ENCODE results near the gene DCAKD. TPM values are rescaled to one million over a fixed set of nuclear protein-coding genes. Genes with fewer than 3 reads are reported as not detected.

The DCAKD gene
- total RNA-seq, 1 donor from 2014 or later: 31.4 TPM

DNA sequence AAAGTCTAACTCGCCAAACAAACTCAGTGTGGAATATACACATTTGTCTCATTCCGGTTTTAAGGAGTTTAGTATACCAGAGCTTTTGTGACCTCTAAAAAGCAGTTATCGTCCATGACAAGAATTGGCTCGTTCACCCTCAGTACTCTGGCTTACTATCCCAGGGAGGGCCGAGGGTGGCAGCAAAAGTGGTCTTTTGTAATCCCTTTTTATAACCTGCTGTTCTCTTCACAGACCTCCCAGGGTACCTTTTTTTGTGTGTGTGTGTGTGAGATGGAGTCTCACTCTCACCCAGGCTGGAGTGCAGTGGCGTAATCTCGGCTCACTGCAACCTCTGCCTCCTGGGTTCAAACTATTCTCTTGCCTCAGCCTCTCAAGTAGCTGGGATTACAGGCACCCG lies 18.6 kb upstream of the DCAKD start:
- no peaks in the 10 kb centered on the region for H3K27me3 ChIP-seq
- H4K20me1 ChIP-seq (ENCODE audit: low read depth): peaks cover 14% of the 10 kb centered on the region
- peaks cover 5% of the 10 kb centered on the region for H3K4me1 Mint-ChIP-seq
- no peak for TF ChIP-seq EZH2 (IDR thresholded peaks at IDR 0.05)
- TF ChIP-seq CTCF (IDR thresholded peaks at IDR 0.05): no peak
- no peak for TF ChIP-seq EZH2phosphoT487 (IDR thresholded peaks at IDR 0.05)
- peaks cover 14% of the 10 kb centered on the region for H3F3A ChIP-seq (ENCODE audit: low read depth)
- H3K9me3 Mint-ChIP-seq: no peaks in the 10 kb centered on the region
- H3K9me3 ChIP-seq (ENCODE audit: low read depth): no peaks in the 10 kb centered on the region
- no peak overlapping the region for H3K4me3 Mint-ChIP-seq
- no peak overlapping the region for H3K9ac ChIP-seq
- H3K27ac ChIP-seq: no peak overlapping the region
- no peak for DNase-seq (ENCODE audit: low spot score)
- H3K4me3 ChIP-seq: no peak overlapping the region
- no peak overlapping the region for H3K4me2 ChIP-seq
- peaks cover 18% of the 10 kb centered on the region for H3K36me3 Mint-ChIP-seq
- peaks cover 6% of the 10 kb centered on the region for H3K27me3 Mint-ChIP-seq (ENCODE audit: insufficient read depth, low read depth)
- H3K27ac Mint-ChIP-seq: no peak overlapping the region
- no peaks in the 10 kb centered on the region for H3K4me1 ChIP-seq
- H2AFZ ChIP-seq (replicated peaks): no peak overlapping the region
- H3K36me3 ChIP-seq: no peaks in the 10 kb centered on the region
- H3K79me2 ChIP-seq (ENCODE audit: low read depth): peaks cover 96% of the 10 kb centered on the region

GRCh38 chr17:45067637-45068036 lies 16.2 kb upstream of the DCAKD start:
- Histone ChIP-seq H3K4me1 (no peaks in the 10 kb centered on the region), H3K27ac (no peak overlapping the region), H3K4me3 (no peak overlapping the region), H3K9ac (no peak overlapping the region), H3K36me3 (no peaks in the 10 kb centered on the region), H4K20me1 (ENCODE audit: low read depth) (peaks cover 20% of the 10 kb centered on the region), H2AFZ (replicated peaks) (no peak overlapping the region), H3K4me2 (no peak overlapping the region), H3F3A (ENCODE audit: low read depth) (peaks cover 14% of the 10 kb centered on the region), H3K27me3 (no peaks in the 10 kb centered on the region), H3K79me2 (ENCODE audit: low read depth) (peaks cover 96% of the 10 kb centered on the region), H3K9me3 (ENCODE audit: low read depth) (no peaks in the 10 kb centered on the region)
- H3K27me3 Mint-ChIP-seq (ENCODE audit: insufficient read depth, low read depth): no peaks in the 10 kb centered on the region
- H3K4me3 Mint-ChIP-seq: no peak overlapping the region
- no peak for DNase-seq (ENCODE audit: low spot score)
- H3K9me3 Mint-ChIP-seq: no peaks in the 10 kb centered on the region
- H3K36me3 Mint-ChIP-seq: peaks cover 12% of the 10 kb centered on the region
- no peak for TF ChIP-seq CTCF (IDR thresholded peaks at IDR 0.05)
- no peak overlapping the region for H3K27ac Mint-ChIP-seq
- H3K4me1 Mint-ChIP-seq: peaks cover 6% of the 10 kb centered on the region

GRCh38 chr17:45063198-45063597 lies 11.8 kb upstream of the DCAKD start:
- Mint-ChIP-seq H3K27ac (no peak overlapping the region), H3K27me3 (ENCODE audit: insufficient read depth, low read depth) (peaks cover 4% of the 10 kb centered on the region), H3K36me3 (peaks cover 9% of the 10 kb centered on the region), H3K9me3 (no peaks in the 10 kb centered on the region), H3K4me1 (peaks cover 20% of the 10 kb centered on the region), H3K4me3 (no peak overlapping the region)
- Histone ChIP-seq H3K36me3 (no peaks in the 10 kb centered on the region), H3K79me2 (ENCODE audit: low read depth) (peaks cover 82% of the 10 kb centered on the region), H2AFZ (replicated peaks) (no peak overlapping the region), H3K4me3 (no peak overlapping the region), H3K27ac (no peak overlapping the region), H3K27me3 (no peaks in the 10 kb centered on the region), H3K4me2 (no peak overlapping the region), H4K20me1 (ENCODE audit: low read depth) (peaks cover 23% of the 10 kb centered on the region), H3F3A (ENCODE audit: low read depth) (peaks cover 10% of the 10 kb centered on the region), H3K4me1 (peaks cover 8% of the 10 kb centered on the region), H3K9me3 (ENCODE audit: low read depth) (no peaks in the 10 kb centered on the region), H3K9ac (no peak overlapping the region)
- DNase-seq (ENCODE audit: low spot score): no peak
- TF ChIP-seq EZH2phosphoT487 (IDR thresholded peaks at IDR 0.05) (no peak), EZH2 (IDR thresholded peaks at IDR 0.05) (no peak), CTCF (IDR thresholded peaks at IDR 0.05) (no peak)
